SK-N-SH treated with all-trans-retinoic acid at 6 μM for 48 hours (cell line): ENCODE results near the gene RLN3.

Source experiments
- ATAC-seq: fragments of 200-7000 bp; cut with Tn5 transposase; 3 replicates; pipeline ENCODE4 v1.9.1; 2020; ENCODE audit warnings: mild to moderate bottlenecking, moderate library complexity
- ARNTL ChIP-seq: fragments of 450-650 bp; formaldehyde crosslinking; IDR thresholded peaks from 2 replicates; pipeline ENCODE4 v1.5.0; 2020; ENCODE audit warnings: low read depth, mild to moderate bottlenecking, moderate library complexity, borderline replicate concordance
- CSDC2 ChIP-seq: fragments of 250-450 bp; sonication (Bioruptor Pico); IDR thresholded peaks from 2 replicates; pipeline ENCODE4 v1.5.0; 2020; ENCODE audit warnings: mild to moderate bottlenecking, moderate library complexity
- ESRRG ChIP-seq: fragments of 250-450 bp; sonication (Bioruptor Pico); IDR thresholded peaks from 2 replicates; pipeline ENCODE4 v1.6.1; 2021; ENCODE audit warnings: mild to moderate bottlenecking
- GLIS3 ChIP-seq: fragments of 250-450 bp; sonication (Bioruptor Pico); IDR thresholded peaks from 2 replicates; pipeline ENCODE4 v1.5.0; 2020; ENCODE audit warnings: mild to moderate bottlenecking, moderate library complexity
- ISL1 ChIP-seq: fragments of 250-450 bp; sonication (Bioruptor Pico); IDR thresholded peaks from 2 replicates; pipeline ENCODE4 v2.1.2; 2022; ENCODE audit warnings: mild to moderate bottlenecking, moderate library complexity
- OSR1 ChIP-seq: fragments of 250-450 bp; sonication (Bioruptor Pico); IDR thresholded peaks from 2 replicates; pipeline ENCODE4 v1.8.0; 2022; ENCODE audit warnings: moderate library complexity, mild to moderate bottlenecking, inconsistent platforms
- RARB ChIP-seq: fragments of 250-450 bp; sonication (Bioruptor Pico); IDR thresholded peaks from 2 replicates; pipeline ENCODE4 v1.8.0; 2021; ENCODE audit warnings: mild to moderate bottlenecking, moderate library complexity
- TCF4 ChIP-seq: fragments of 250-450 bp; sonication (Bioruptor Pico); IDR thresholded peaks from 2 replicates; pipeline ENCODE4 v1.8.0; 2021; ENCODE audit warnings: mild to moderate bottlenecking, moderate library complexity, borderline replicate concordance
- TOX ChIP-seq: fragments of 250-450 bp; sonication (Bioruptor Pico); IDR thresholded peaks from 2 replicates; pipeline ENCODE4 v1.8.0; 2021; ENCODE audit warnings: mild to moderate bottlenecking, moderate library complexity, borderline replicate concordance
- ZC3H10 ChIP-seq: fragments of 250-450 bp; sonication (Bioruptor Pico); IDR thresholded peaks from 2 replicates; pipeline ENCODE4 v1.5.1; 2021; ENCODE audit warnings: mild to moderate bottlenecking, moderate library complexity
- ZFP3 ChIP-seq: fragments of 250-450 bp; sonication (Bioruptor Pico); IDR thresholded peaks from 2 replicates; pipeline ENCODE4 v1.5.0; 2020; ENCODE audit warnings: mild to moderate bottlenecking, moderate library complexity
- ZFP30 ChIP-seq: fragments of 450-650 bp; formaldehyde crosslinking; IDR thresholded peaks from 2 replicates; pipeline ENCODE4 v1.5.0; 2022; ENCODE audit warnings: mild to moderate bottlenecking, moderate library complexity
- ZNF565 ChIP-seq: fragments of 450-650 bp; formaldehyde crosslinking; conservative IDR thresholded peaks from 2 replicates; pipeline ENCODE4 v1.5.0; 2020; ENCODE audit warnings: low read depth, mild to moderate bottlenecking, moderate library complexity
- ZNF70 ChIP-seq: fragments of 450-650 bp; formaldehyde crosslinking; IDR thresholded peaks from 2 replicates; pipeline ENCODE4 v1.5.0; 2020; ENCODE audit warnings: mild to moderate bottlenecking, moderate library complexity
- TF ChIP-seq, protein P1 (sequence below): fragments of 250-450 bp; sonication (Bioruptor Pico); IDR thresholded peaks from 2 replicates; pipeline ENCODE4 v1.5.1; 2020; ENCODE audit warnings: low read depth, mild to moderate bottlenecking, moderate library complexity
- TF ChIP-seq, protein P2 (sequence below): fragments of 250-450 bp; sonication (Bioruptor Pico); IDR thresholded peaks from 2 replicates; pipeline ENCODE4 v1.8.0; 2020; ENCODE audit warnings: mild to moderate bottlenecking, moderate library complexity, borderline replicate concordance
- TF ChIP-seq, protein P3 (sequence below): fragments of 250-450 bp; sonication (Bioruptor Pico); IDR thresholded peaks from 2 replicates; pipeline ENCODE4 v1.5.1; 2021; ENCODE audit warnings: mild to moderate bottlenecking, moderate library complexity
- TF ChIP-seq, protein P4 (sequence below): fragments of 250-450 bp; sonication (Bioruptor Pico); IDR thresholded peaks from 2 replicates; pipeline ENCODE4 v1.5.0; 2020; ENCODE audit warnings: mild to moderate bottlenecking, moderate library complexity

The RLN3 gene

DNA sequence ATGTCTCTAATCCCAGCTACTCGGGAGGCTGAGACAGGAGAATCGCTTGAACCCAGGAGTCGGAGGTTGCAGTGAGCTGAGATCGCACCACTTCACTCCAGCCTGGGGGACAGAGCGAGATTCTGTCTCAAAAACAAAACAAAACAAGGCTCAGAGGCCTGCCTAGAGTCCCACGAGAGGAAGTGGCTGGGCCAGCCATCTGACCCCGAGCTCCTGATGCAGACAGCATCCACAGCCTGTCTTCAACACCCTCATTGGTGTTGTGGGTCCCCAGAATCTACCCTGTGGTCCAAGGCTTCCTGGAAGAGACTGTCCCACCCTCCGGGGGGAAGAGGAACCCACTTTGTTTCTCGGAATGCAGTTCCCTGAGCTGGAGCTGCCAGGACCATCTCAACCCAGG lies 46.5 kb upstream of the RLN3 start (continued):
- TF ChIP-seq, protein P1, sequence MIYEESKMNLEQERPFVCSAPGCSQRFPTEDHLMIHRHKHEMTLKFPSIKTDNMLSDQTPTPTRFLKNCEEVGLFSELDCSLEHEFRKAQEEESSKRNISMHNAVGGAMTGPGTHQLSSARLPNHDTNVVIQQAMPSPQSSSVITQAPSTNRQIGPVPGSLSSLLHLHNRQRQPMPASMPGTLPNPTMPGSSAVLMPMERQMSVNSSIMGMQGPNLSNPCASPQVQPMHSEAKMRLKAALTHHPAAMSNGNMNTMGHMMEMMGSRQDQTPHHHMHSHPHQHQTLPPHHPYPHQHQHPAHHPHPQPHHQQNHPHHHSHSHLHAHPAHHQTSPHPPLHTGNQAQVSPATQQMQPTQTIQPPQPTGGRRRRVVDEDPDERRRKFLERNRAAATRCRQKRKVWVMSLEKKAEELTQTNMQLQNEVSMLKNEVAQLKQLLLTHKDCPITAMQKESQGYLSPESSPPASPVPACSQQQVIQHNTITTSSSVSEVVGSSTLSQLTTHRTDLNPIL (CRISPR knock-in tag) = no peak
- TF ChIP-seq, all 23 proteins: peak for 0

GRCh38 chr19:13981988-13982501 lies 45.9 kb upstream of the RLN3 start:
- no peak for ATAC-seq
- TF ChIP-seq ARNTL (CRISPR knock-in tag) = no peak

- TF ChIP-seq, protein P2, sequence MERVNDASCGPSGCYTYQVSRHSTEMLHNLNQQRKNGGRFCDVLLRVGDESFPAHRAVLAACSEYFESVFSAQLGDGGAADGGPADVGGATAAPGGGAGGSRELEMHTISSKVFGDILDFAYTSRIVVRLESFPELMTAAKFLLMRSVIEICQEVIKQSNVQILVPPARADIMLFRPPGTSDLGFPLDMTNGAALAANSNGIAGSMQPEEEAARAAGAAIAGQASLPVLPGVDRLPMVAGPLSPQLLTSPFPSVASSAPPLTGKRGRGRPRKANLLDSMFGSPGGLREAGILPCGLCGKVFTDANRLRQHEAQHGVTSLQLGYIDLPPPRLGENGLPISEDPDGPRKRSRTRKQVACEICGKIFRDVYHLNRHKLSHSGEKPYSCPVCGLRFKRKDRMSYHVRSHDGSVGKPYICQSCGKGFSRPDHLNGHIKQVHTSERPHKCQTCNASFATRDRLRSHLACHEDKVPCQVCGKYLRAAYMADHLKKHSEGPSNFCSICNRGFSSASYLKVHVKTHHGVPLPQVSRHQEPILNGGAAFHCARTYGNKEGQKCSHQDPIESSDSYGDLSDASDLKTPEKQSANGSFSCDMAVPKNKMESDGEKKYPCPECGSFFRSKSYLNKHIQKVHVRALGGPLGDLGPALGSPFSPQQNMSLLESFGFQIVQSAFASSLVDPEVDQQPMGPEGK (CRISPR knock-in tag) = no peak
- TF ChIP-seq ZNF70 (no peak), RARB (CRISPR knock-in tag) (no peak), TOX (CRISPR knock-in tag) (no peak), GLIS3 (CRISPR knock-in tag) (no peak)
- TF ChIP-seq, protein P1 (CRISPR knock-in tag) = no peak
- TF ChIP-seq, protein P3, sequence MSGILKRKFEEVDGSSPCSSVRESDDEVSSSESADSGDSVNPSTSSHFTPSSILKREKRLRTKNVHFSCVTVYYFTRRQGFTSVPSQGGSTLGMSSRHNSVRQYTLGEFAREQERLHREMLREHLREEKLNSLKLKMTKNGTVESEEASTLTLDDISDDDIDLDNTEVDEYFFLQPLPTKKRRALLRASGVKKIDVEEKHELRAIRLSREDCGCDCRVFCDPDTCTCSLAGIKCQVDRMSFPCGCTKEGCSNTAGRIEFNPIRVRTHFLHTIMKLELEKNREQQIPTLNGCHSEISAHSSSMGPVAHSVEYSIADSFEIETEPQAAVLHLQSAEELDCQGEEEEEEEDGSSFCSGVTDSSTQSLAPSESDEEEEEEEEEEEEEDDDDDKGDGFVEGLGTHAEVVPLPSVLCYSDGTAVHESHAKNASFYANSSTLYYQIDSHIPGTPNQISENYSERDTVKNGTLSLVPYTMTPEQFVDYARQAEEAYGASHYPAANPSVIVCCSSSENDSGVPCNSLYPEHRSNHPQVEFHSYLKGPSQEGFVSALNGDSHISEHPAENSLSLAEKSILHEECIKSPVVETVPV (CRISPR knock-in tag) = no peak
- TF ChIP-seq, protein P4, sequence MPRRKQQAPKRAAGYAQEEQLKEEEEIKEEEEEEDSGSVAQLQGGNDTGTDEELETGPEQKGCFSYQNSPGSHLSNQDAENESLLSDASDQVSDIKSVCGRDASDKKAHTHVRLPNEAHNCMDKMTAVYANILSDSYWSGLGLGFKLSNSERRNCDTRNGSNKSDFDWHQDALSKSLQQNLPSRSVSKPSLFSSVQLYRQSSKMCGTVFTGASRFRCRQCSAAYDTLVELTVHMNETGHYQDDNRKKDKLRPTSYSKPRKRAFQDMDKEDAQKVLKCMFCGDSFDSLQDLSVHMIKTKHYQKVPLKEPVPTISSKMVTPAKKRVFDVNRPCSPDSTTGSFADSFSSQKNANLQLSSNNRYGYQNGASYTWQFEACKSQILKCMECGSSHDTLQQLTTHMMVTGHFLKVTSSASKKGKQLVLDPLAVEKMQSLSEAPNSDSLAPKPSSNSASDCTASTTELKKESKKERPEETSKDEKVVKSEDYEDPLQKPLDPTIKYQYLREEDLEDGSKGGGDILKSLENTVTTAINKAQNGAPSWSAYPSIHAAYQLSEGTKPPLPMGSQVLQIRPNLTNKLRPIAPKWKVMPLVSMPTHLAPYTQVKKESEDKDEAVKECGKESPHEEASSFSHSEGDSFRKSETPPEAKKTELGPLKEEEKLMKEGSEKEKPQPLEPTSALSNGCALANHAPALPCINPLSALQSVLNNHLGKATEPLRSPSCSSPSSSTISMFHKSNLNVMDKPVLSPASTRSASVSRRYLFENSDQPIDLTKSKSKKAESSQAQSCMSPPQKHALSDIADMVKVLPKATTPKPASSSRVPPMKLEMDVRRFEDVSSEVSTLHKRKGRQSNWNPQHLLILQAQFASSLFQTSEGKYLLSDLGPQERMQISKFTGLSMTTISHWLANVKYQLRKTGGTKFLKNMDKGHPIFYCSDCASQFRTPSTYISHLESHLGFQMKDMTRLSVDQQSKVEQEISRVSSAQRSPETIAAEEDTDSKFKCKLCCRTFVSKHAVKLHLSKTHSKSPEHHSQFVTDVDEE (CRISPR knock-in tag) = no peak
These were observed 45.2 kb upstream of the RLN3 start for GRCh38 chr19:13982773-13983172.

DNA sequence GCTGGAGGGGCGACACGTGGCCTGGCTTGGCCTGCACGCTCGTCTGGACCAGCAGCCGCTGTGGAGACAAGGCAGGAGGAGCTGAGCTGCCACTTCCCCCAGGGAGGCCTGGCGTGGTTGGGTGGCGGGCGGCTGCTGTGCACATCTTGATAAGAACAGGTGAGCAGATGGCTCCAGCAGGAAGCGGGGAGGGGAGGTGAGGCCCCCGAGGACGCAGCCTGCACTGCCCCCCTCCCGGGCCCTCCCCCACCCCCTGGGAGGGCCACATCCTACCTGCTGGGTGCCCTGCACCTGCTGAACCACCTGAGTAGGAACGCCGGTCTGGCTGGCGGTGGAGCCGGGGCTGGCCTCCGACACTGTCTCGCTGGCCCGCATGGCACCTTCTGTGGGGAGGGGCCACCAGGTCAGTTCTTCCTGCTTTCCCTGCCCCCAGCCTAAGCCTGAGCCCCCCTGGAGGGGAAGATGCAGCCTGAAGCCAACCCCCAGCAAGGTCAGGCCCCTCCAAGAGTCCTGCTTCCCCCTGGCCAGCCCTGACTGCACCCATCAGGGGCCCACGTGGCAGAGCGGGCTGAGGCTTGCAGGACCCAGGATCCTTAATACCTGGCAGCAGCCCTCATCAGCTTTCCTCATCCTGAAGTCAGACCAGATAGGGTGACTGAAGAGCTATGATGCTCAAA lies 44.6 kb upstream of the RLN3 start:
- ATAC-seq = no peak
- TF ChIP-seq, protein P1 (CRISPR knock-in tag) = no peak
- TF ChIP-seq ZNF565 (CRISPR knock-in tag) (no peak), OSR1 (CRISPR knock-in tag) (no peak), CSDC2 (no peak), ZNF70 (no peak), ZFP3 (CRISPR knock-in tag) (no peak), ARNTL (CRISPR knock-in tag) (no peak), ZC3H10 (CRISPR knock-in tag) (no peak), TOX (CRISPR knock-in tag) (no peak), ZFP30 (CRISPR knock-in tag) (no peak), TCF4 (CRISPR knock-in tag) (no peak), ESRRG (CRISPR knock-in tag) (no peak), RARB (CRISPR knock-in tag) (no peak), ISL1 (CRISPR knock-in tag) (no peak)
- TF ChIP-seq, protein P3 (CRISPR knock-in tag) = no peak
- TF ChIP-seq, protein P4 (CRISPR knock-in tag) = no peak
- TF ChIP-seq, all 23 proteins: peak for 0

More at GRCh38 chr19:13982773-13983172, 45.2 kb upstream of the RLN3 start:
- no peak for ATAC-seq
